Left ventricle myocardium inferior (tissue), 1 donor: ENCODE results near the gene UNC13B. TPM values are rescaled to one million over a fixed set of nuclear protein-coding genes. Genes with fewer than 3 reads are reported as not detected.

ENCODE experiments used
- DNase-seq: peaks from one replicate; pipeline ENCODE4 v3.0.0-alpha.2; 2020
- H3K27ac ChIP-seq: fragments of 200-600 bp; replicated peaks from 2 replicates; pipeline ENCODE4 v1.8.0; 2021
- H3K27me3 ChIP-seq: fragments of 200-600 bp; 2 replicates; pipeline ENCODE4 v1.8.0; 2021; ENCODE audit warnings: low read depth
- H3K36me3 ChIP-seq: fragments of 200-600 bp; 2 replicates; pipeline ENCODE4 v1.8.0; 2021
- H3K4me1 ChIP-seq: fragments of 200-600 bp; 2 replicates; pipeline ENCODE4 v1.8.0; 2021
- H3K4me3 ChIP-seq: fragments of 200-600 bp; 2 replicates; pipeline ENCODE4 v1.8.0; 2021; ENCODE audit warnings: mild to moderate bottlenecking, moderate library complexity
- H3K9me3 ChIP-seq: fragments of 200-600 bp; replicated peaks from 2 replicates; pipeline ENCODE4 v1.8.0; 2021
- CTCF ChIP-seq: fragments of 200-600 bp; IDR thresholded peaks from 2 replicates; pipeline ENCODE4 v1.8.0; 2021; ENCODE audit warnings: antibody characterized with exemption, mild to moderate bottlenecking, borderline replicate concordance
- intact Hi-C: fragments of 100-400 bp; cut with micrococcal nuclease; formaldehyde crosslinking; loops from one replicate; pipeline ENCODE4 v1.11.0; 2022
- total RNA-seq: library from RNA; stranded (reverse); fragmentation: NEBNext Ultra II Directional; extraction: Animal tissue kit (Norgen Biotek cat#: 25700); gene quantifications from one replicate; pipeline ENCODE4 v1.2.1, GENCODE V29; 2021
- donor health status: DM: no; HTN: yes; CAD: no; lungs with severe emphysema.

Gene UNC13B
- total RNA-seq, 1 donor from 2014 or later, result 21.6 TPM

DNA sequence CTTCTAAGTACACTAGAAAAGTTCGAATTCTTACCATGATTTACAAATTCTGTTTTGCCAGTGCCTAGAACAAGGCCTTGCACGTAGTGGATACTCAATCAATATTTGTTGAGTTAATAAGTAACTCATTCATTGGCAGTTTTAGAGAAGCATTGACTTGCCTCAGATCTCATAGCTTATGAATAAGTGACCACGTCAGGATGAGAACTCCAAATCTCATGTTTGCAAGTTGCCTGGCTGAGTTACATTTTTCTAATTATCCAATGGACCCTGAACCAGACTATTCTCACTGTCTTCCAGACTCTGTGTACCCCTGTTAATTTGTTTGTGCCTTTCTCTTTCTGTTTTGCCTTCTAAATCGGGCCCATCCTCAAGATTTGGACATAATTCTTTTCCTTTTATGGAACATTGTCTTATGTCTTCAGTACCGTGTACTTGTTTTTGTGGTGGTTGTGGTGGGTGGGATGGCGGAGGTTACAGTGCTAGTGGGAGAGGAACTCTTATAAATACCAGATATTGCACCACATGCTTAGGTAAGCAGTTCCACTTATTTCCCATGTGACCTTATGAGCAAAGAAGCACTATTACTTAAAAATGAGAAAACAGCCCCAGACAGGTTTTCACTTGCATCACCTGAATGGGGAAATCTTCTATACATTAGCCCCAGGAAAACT lies 96.3 kb downstream of the UNC13B start:
- Histone ChIP-seq H3K4me3 (no peak overlapping the region), H3K27ac (no peak overlapping the region), H3K27me3 (no peaks in the 10 kb centered on the region), H3K4me1 (no peaks in the 10 kb centered on the region), H3K36me3 (no peaks in the 10 kb centered on the region), H3K9me3 (no peaks in the 10 kb centered on the region)
- intact Hi-C loops, result loop anchor here (10.0 kb wide), 1 partner anchor 143 kb away; the partner anchor contains the start of gene ATOSB
- no peak for TF ChIP-seq CTCF
- DNase-seq, result no peak

DNA sequence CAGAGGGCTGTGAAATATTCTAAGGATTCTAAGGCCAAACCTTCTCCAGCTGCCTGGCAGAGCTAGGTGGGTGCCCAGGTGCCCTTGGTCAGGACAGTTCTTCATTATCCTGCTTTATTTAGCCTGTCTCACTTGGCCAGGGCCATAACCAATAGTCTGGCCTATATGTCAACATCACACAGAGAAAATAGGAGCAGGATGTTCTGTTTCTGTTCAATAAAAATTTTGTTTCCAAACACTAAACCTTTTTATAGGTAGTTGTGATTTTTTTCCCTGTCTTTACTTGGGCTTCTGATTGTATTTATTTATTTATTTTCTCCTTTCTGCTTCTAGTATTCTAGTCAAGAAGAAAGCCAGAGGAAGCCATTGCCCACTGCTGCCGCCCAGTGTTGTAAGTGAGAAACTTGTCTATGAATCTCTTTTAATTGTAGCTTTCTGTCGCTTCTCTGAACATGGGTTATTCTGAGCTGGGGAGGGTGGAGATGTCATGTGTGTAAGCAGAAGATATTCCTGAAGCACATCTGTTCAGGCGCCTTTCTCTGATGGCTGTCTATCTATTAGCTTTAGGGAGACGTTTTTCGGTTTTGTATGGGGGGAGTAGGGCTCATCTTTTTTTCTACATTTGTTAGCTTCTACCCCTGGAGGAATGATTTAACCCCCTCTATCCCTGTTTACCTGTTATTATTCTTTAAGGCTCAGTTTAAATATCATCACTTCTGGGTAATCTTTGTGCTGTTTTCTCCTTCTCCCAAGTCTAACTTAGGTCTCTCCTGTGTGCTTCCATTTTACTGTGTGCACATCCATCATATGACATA lies 97.1 kb downstream of the UNC13B start:
- peak; percentile 70 for DNase-seq
- no peak overlapping the region for H3K4me3 ChIP-seq
- H3K9me3 ChIP-seq, result no peaks in the 10 kb centered on the region
- intact Hi-C loops, result loop anchor here (10.0 kb wide), 1 partner anchor 144 kb away; the partner anchor contains the start of gene ATOSB
- H3K36me3 ChIP-seq, result no peaks in the 10 kb centered on the region
- no peaks in the 10 kb centered on the region for H3K27me3 ChIP-seq
- peak; percentile 81 for TF ChIP-seq CTCF
- no peak overlapping the region for H3K27ac ChIP-seq
- H3K4me1 ChIP-seq, result no peaks in the 10 kb centered on the region

DNA sequence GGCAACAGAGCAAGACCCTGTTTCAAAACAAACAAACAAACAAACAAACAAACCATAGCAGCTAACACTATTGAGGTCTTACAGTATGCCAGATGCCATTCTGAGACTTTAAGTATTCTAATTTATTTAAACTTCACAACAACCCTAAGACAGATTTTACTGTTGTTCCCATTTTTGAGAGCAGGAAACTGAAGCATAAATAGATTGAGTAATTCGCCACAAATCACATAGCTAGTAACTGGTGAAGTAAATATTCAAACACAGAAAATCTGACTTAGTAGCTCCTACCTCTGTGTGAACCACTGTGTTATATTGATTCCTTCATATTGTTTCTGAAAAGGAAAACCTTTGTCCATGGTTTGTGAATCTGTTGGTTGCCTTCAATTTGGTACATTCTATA lies 98.4 kb downstream of the UNC13B start:
- H3K27me3 ChIP-seq, result no peaks in the 10 kb centered on the region

GRCh38 chr9:35262064-35262463 lies 100.3 kb downstream of the UNC13B start:
- Histone ChIP-seq H3K9me3 (no peaks in the 10 kb centered on the region), H3K4me1 (no peaks in the 10 kb centered on the region), H3K27ac (no peak overlapping the region), H3K36me3 (no peaks in the 10 kb centered on the region), H3K4me3 (no peak overlapping the region), H3K27me3 (no peaks in the 10 kb centered on the region)
- TF ChIP-seq CTCF, result no peak
- intact Hi-C loops, result no loop called here
- DNase-seq, result no peak

More for the DNA sequence above, 98.4 kb downstream of the UNC13B start:
- DNase-seq, result no peak
- no peaks in the 10 kb centered on the region for H3K9me3 ChIP-seq
- H3K36me3 ChIP-seq, result no peaks in the 10 kb centered on the region
- TF ChIP-seq CTCF, result no peak
- no peaks in the 10 kb centered on the region for H3K4me1 ChIP-seq
- no peak overlapping the region for H3K27ac ChIP-seq
- intact Hi-C loops, result no loop called here
- H3K4me3 ChIP-seq, result no peak overlapping the region

GRCh38 chr9:35267710-35268109 lies 105.9 kb downstream of the UNC13B start:
- no peaks in the 10 kb centered on the region for H3K9me3 ChIP-seq
- peak overlapping the region; percentile 76 for H3K27ac ChIP-seq
- no peaks in the 10 kb centered on the region for H3K27me3 ChIP-seq
- H3K4me3 ChIP-seq, result no peak overlapping the region
- DNase-seq, result no peak
- H3K4me1 ChIP-seq, result peaks cover 38% of the 10 kb centered on the region
- H3K36me3 ChIP-seq, result no peaks in the 10 kb centered on the region
- no peak for TF ChIP-seq CTCF
- intact Hi-C loops, result no loop called here
